Mesenchymal stem cell (in vitro differentiated cells and primary cell): ENCODE data around the gene DNER.
A peak's percentile ranks its signal among the peaks of the same experiment; 100 is the strongest.

Experiments used
- DNase-seq: peaks from one replicate; pipeline ENCODE4 v3.0.0-alpha.2; 2013
- H2AFZ ChIP-seq: one replicate; pipeline ENCODE4 v1.6.1; 2013; ENCODE audit warnings: low read depth, mild to moderate bottlenecking, control low read depth, inconsistent platforms, low read length, moderate library complexity
- H2AK5ac ChIP-seq: 2 replicates; pipeline ENCODE4 v1.6.1; 2013; ENCODE audit warnings: low read length, moderate library complexity, mild to moderate bottlenecking, inconsistent platforms; ENCODE audit not compliant: severe bottlenecking
- H2BK120ac ChIP-seq: one replicate; pipeline ENCODE4 v1.6.1; 2013; ENCODE audit warnings: low read depth, mild to moderate bottlenecking, inconsistent platforms, low read length, moderate library complexity
- H2BK12ac ChIP-seq, 2 experiments: one replicate each; pipeline ENCODE4 v1.6.1; 2013; ENCODE audit warnings: inconsistent platforms in 2 of 2, low read length in 2 of 2, mild to moderate bottlenecking in 2 of 2, moderate library complexity in 2 of 2, control low read depth in 1 of 2
- H2BK15ac ChIP-seq: one replicate; pipeline ENCODE4 v1.6.1; 2013; ENCODE audit warnings: mild to moderate bottlenecking, low read depth, inconsistent platforms; ENCODE audit not compliant: poor library complexity, severe bottlenecking
- H2BK5ac ChIP-seq: 2 replicates; pipeline ENCODE4 v1.6.1; 2013; ENCODE audit warnings: low read depth, mild to moderate bottlenecking, low read length, control low read depth, inconsistent platforms; ENCODE audit not compliant: poor library complexity, severe bottlenecking
- H3K14ac ChIP-seq, 2 experiments: one replicate each; pipeline ENCODE4 v1.6.1; 2013; ENCODE audit warnings: inconsistent platforms in 2 of 2, low read length in 2 of 2, control low read depth in 1 of 2, mild to moderate bottlenecking in 1 of 2, moderate library complexity in 1 of 2
- H3K18ac ChIP-seq, 2 experiments: one replicate each; pipeline ENCODE4 v1.6.1; 2013; ENCODE audit warnings: inconsistent platforms in 2 of 2, low read length in 2 of 2, control low read depth in 1 of 2, low read depth in 1 of 2, mild to moderate bottlenecking in 1 of 2
- H3K23ac ChIP-seq, 2 experiments: one replicate each; pipeline ENCODE4 v1.6.1; 2013; ENCODE audit warnings: inconsistent platforms in 2 of 2, low read length in 2 of 2, mild to moderate bottlenecking in 2 of 2, moderate library complexity in 2 of 2, control low read depth in 1 of 2
- H3K27ac ChIP-seq: 2 replicates; pipeline ENCODE4 v1.5.1; 2013; ENCODE audit warnings: mild to moderate bottlenecking, moderate library complexity, low read length, control low read depth, inconsistent platforms; ENCODE audit not compliant: poor library complexity, severe bottlenecking
- H3K27me3 ChIP-seq, 2 experiments: 2 replicates each; pipeline versions ENCODE4 v1.6.1 to v1.7.0; 2013; ENCODE audit warnings: low read length in 2 of 2, mild to moderate bottlenecking in 2 of 2, moderate library complexity in 2 of 2, control low read depth in 1 of 2, inconsistent platforms in 1 of 2; ENCODE audit not compliant: control insufficient read depth in 1 of 2, insufficient read depth in 1 of 2
- H3K36me3 ChIP-seq, 2 experiments: 2 replicates each; pipeline versions ENCODE4 v1.6.1 to v1.7.0; 2013; ENCODE audit warnings: low read length in 2 of 2, control low read depth in 1 of 2, inconsistent platforms in 1 of 2, low read depth in 1 of 2, mild to moderate bottlenecking in 1 of 2; ENCODE audit not compliant: insufficient read depth in 2 of 2, control insufficient read depth in 1 of 2
- H3K4ac ChIP-seq, 2 experiments: one replicate each; pipeline ENCODE4 v1.6.1; 2013; ENCODE audit warnings: inconsistent platforms in 2 of 2, low read length in 2 of 2, mild to moderate bottlenecking in 2 of 2, moderate library complexity in 2 of 2, control low read depth in 1 of 2, low read depth in 1 of 2
- H3K4me1 ChIP-seq: 2 replicates; pipeline ENCODE4 v1.6.1; 2013; ENCODE audit warnings: low read depth, low read length, control low read depth; ENCODE audit not compliant: control insufficient read depth, insufficient read depth
- H3K4me2 ChIP-seq: 2 replicates; pipeline ENCODE4 v1.6.1; 2013; ENCODE audit warnings: low read length, mild to moderate bottlenecking, inconsistent platforms; ENCODE audit not compliant: poor library complexity, severe bottlenecking
- H3K4me3 ChIP-seq, 2 experiments: 2 replicates each; pipeline versions ENCODE4 v1.5.1 to v1.7.0; 2013; ENCODE audit warnings: low read length in 2 of 2, mild to moderate bottlenecking in 2 of 2, control low read depth in 1 of 2, low read depth in 1 of 2; ENCODE audit not compliant: insufficient read depth in 1 of 2
- H3K79me1 ChIP-seq: replicated peaks from 2 replicates; pipeline ENCODE4 v1.6.1; 2013; ENCODE audit warnings: mild to moderate bottlenecking, control low read depth, low read length, inconsistent platforms; ENCODE audit not compliant: poor library complexity, severe bottlenecking
- H3K9ac ChIP-seq: 2 replicates; pipeline ENCODE4 v1.7.0; 2013; ENCODE audit warnings: mild to moderate bottlenecking, low read length, moderate library complexity
- H3K9me3 ChIP-seq: 2 replicates; pipeline ENCODE4 v1.7.0; 2013; ENCODE audit warnings: mild to moderate bottlenecking, low read length; ENCODE audit not compliant: control insufficient read depth
- H4K8ac ChIP-seq: one replicate; pipeline ENCODE4 v1.6.1; 2013; ENCODE audit warnings: inconsistent platforms, mild to moderate bottlenecking, low read length, moderate library complexity
- H4K91ac ChIP-seq: one replicate; pipeline ENCODE4 v1.6.1; 2013; ENCODE audit warnings: mild to moderate bottlenecking, low read length, inconsistent platforms
- WGBS: methylation state at CpG from one replicate; pipeline ENCODE4 v1.1.7; 2013; ENCODE audit warnings: mixed read lengths; 5-methylcytosine and 5-hydroxymethylcytosine counted together

The DNER gene

DNA sequence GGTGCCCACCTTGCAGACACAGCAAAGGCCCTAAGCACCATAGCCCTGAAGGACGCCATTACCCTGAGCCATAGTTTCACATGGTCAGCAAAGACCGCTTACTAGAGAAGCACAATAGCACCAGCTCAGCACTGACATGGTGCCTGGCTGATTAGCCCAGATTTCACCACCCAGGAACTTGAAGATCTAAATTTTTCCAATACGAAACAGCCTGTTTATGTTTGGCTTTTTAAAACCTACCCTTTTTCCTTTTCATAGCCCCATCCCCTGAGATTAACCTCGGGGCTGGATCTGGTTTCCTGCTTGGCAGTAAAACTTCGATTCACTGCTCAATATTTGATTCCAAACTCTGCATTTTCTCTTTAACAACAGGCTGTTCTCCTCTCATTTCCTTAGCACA is 284.8 kb downstream of the DNER start:
- 72% methylated on average over 4 of the region's 5 CpGs for WGBS
- no peaks in the 10 kb centered on the region for H3K36me3 ChIP-seq

GRCh38 chr2:229426464-229426863 is 287.9 kb downstream of the DNER start:
- Histone ChIP-seq H3K4me3 (no peak overlapping the region), H4K8ac (no peak overlapping the region)
- no peak for DNase-seq

More for the DNA sequence above, 284.8 kb downstream of the DNER start:
- H3K18ac ChIP-seq = no peak overlapping the region
- no peak overlapping the region for H2BK5ac ChIP-seq
- no peaks in the 10 kb centered on the region for H3K9me3 ChIP-seq
- H3K23ac ChIP-seq = no peak overlapping the region
- H3K4ac ChIP-seq = no peak overlapping the region
- H3K27me3 ChIP-seq = no peaks in the 10 kb centered on the region
- no peak overlapping the region for H2AFZ ChIP-seq
- H2AK5ac ChIP-seq = no peak overlapping the region
- H3K4me2 ChIP-seq = no peak overlapping the region
- H3K79me1 ChIP-seq = no peaks in the 10 kb centered on the region
- DNase-seq = no peak
- H2BK12ac ChIP-seq = no peak overlapping the region
- no peaks in the 10 kb centered on the region for H3K4me1 ChIP-seq
- H2BK120ac ChIP-seq = no peak overlapping the region
- peak overlapping the region in 1 of 2 experiments; percentile 4 for H3K4me3 ChIP-seq
- no peak overlapping the region for H3K14ac ChIP-seq
- H4K91ac ChIP-seq = no peak overlapping the region
- no peak overlapping the region for H3K27ac ChIP-seq
- no peak overlapping the region for H4K8ac ChIP-seq
- H2BK15ac ChIP-seq = no peak overlapping the region
- H3K9ac ChIP-seq = peak overlapping the region; percentile 58

DNA sequence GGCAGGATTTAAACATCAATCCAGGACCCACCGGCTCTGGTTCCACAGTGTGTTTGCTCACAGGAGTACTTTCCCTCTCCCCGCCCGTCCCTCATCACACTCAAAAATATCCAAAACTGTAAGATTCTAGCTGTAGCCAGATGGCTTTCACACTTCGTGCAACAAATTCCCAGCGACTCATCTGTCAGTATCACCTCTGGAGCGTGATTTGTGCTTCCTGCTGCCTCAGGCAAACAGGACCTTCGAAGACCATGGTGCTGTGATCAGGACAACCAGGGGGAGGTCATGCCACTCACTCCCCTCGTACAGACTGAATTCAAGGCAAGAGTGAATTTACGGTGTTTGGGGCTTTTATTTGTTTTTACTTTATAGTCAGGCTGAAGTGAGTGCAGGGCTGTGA is 288.8 kb downstream of the DNER start:
- 64% methylated on average over 8 of the region's 9 CpGs for WGBS
- Histone ChIP-seq H3K9ac (no peak overlapping the region), H4K8ac (no peak overlapping the region), H2BK15ac (no peak overlapping the region), H3K23ac (no peak overlapping the region), H3K18ac (no peak overlapping the region), H2BK12ac (no peak overlapping the region), H3K79me1 (no peaks in the 10 kb centered on the region), H3K9me3 (no peaks in the 10 kb centered on the region), H3K4me1 (no peaks in the 10 kb centered on the region), H3K27ac (no peak overlapping the region), H2BK120ac (no peak overlapping the region), H3K4ac (no peak overlapping the region), H3K14ac (no peak overlapping the region), H3K27me3 (no peaks in the 10 kb centered on the region), H3K4me2 (no peak overlapping the region), H2AFZ (peak overlapping the region; percentile 39), H2AK5ac (no peak overlapping the region), H3K4me3 (no peak overlapping the region), H4K91ac (no peak overlapping the region), H2BK5ac (no peak overlapping the region), H3K36me3 (no peaks in the 10 kb centered on the region)
- DNase-seq = no peak

More at GRCh38 chr2:229426464-229426863, 287.9 kb downstream of the DNER start:
- no peak overlapping the region for H3K4ac ChIP-seq
- WGBS = 94% methylated on average over 5 of the region's 6 CpGs
- no peaks in the 10 kb centered on the region for H3K79me1 ChIP-seq
- H3K18ac ChIP-seq = no peak overlapping the region
- H3K9ac ChIP-seq = no peak overlapping the region
- H2BK12ac ChIP-seq = no peak overlapping the region
- H3K4me2 ChIP-seq = no peak overlapping the region
- no peaks in the 10 kb centered on the region for H3K4me1 ChIP-seq
- no peak overlapping the region for H2AK5ac ChIP-seq
- H3K23ac ChIP-seq = no peak overlapping the region
- no peak overlapping the region for H2BK5ac ChIP-seq
- H3K9me3 ChIP-seq = no peaks in the 10 kb centered on the region
- H3K36me3 ChIP-seq = no peaks in the 10 kb centered on the region
- no peak overlapping the region for H2BK15ac ChIP-seq
- H2BK120ac ChIP-seq = no peak overlapping the region
- H3K14ac ChIP-seq = no peak overlapping the region
- no peak overlapping the region for H4K91ac ChIP-seq
- no peak overlapping the region for H3K27ac ChIP-seq
- H3K27me3 ChIP-seq = no peaks in the 10 kb centered on the region
- H2AFZ ChIP-seq = no peak overlapping the region

DNA sequence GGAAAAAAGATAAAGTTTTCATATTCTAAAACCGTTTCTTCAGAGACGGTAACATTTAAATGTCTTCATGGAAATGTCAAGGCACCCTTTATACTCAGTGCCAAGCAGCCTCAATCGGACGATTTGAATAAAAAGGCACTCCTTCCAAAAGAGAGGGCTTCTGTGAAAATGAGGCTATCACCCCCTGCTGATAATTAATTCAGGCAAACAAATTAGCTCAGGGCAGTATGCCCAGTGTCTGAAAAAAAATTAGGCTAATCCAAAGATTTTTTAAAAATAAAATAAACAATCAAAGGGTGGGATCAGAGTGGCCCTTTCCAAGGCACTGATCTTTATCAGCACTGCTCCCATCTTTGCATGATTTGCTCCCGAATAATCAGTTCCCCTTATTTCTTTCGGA is 292.3 kb downstream of the DNER start:
- Histone ChIP-seq H3K18ac (no peak overlapping the region), H3K4me1 (peaks cover 2% of the 10 kb centered on the region), H3K14ac (no peak overlapping the region), H3K9ac (no peak overlapping the region), H4K8ac (no peak overlapping the region), H2BK5ac (no peak overlapping the region), H3K36me3 (no peaks in the 10 kb centered on the region), H2AK5ac (no peak overlapping the region), H3K27me3 (no peaks in the 10 kb centered on the region), H3K4ac (no peak overlapping the region), H4K91ac (no peak overlapping the region), H2BK120ac (no peak overlapping the region), H3K9me3 (no peaks in the 10 kb centered on the region), H3K27ac (no peak overlapping the region), H2AFZ (no peak overlapping the region), H3K23ac (no peak overlapping the region), H2BK12ac (no peak overlapping the region), H3K79me1 (no peaks in the 10 kb centered on the region), H3K4me2 (no peak overlapping the region), H2BK15ac (no peak overlapping the region), H3K4me3 (no peak overlapping the region)
- WGBS = 87% methylated on average over 6 of the region's 6 CpGs
- no peak for DNase-seq
